ENCODE results near the gene NUTM1.

DNA sequence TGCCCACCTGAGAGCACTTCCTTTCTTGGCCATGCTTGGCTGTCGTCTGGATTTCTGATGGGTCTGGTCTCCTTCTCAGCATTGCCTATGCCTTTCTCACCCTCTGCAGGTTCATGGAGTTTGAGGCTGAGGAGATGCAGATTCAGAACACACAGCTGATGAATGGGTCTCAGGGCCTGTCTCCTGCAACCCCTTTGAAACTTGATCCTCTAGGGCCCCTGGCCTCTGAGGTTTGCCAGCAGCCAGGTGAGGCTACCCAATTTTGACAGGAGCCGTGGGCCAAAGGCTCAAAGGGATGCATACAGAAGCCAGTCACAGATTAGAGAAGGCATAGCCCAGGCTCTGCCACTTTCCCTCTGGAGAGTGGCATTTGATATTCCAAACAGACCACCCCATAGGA is 10.5 kb downstream of the NUTM1 start:
- TF ChIP-seq GATA2 (IDR thresholded peaks at IDR 0.05; ENCODE audit: low read depth, low read length) (no peak), GATA3 (IDR thresholded peaks at IDR 0.05; ENCODE audit: low read depth, low read length) (no peak)
